NCI-H1694 treated with DMSO at 0.1 percent for 48 hours (cell line): ENCODE data around the gene RFT1.

Source experiments
- DNase-seq: peaks from one replicate; lab custom pipeline; 2025; lab: John Stamatoyannopoulos, UW

Gene RFT1

GRCh38 chr3:53122933-53123305 lies 7.3 kb downstream of the RFT1 start:
- DNase-seq: no peak

- DNase-seq: no peak
These were observed 7.8 kb downstream of the RFT1 start for GRCh38 chr3:53122255-53122932.

GRCh38 chr3:53120336-53120735 lies 9.9 kb downstream of the RFT1 start:
- DNase-seq: no peak

GRCh38 chr3:53116956-53117355 lies 13.3 kb downstream of the RFT1 start:
- DNase-seq: no peak

- no peak for DNase-seq
These were observed 15.7 kb downstream of the RFT1 start for GRCh38 chr3:53114412-53115074.

GRCh38 chr3:53114011-53114400 lies 16.2 kb downstream of the RFT1 start:
- peak; percentile 21 for DNase-seq

- no peak for DNase-seq
These were observed 16.8 kb downstream of the RFT1 start for GRCh38 chr3:53113293-53114010.

GRCh38 chr3:53111822-53112221 lies 18.4 kb downstream of the RFT1 start:
- no peak for DNase-seq

GRCh38 chr3:53109891-53110771 lies 20.1 kb downstream of the RFT1 start:
- DNase-seq: no peak

GRCh38 chr3:53109190-53109589 lies 21.0 kb downstream of the RFT1 start:
- DNase-seq: no peak

GRCh38 chr3:53104762-53105161 lies 25.5 kb downstream of the RFT1 start:
- DNase-seq: no peak

- DNase-seq: no peak
These were observed 26.6 kb downstream of the RFT1 start for GRCh38 chr3:53103397-53104296.

- no peak for DNase-seq
These were observed 27.6 kb downstream of the RFT1 start for GRCh38 chr3:53102601-53103147.

- no peak for DNase-seq
These were observed 28.3 kb downstream of the RFT1 start for GRCh38 chr3:53101956-53102355.

GRCh38 chr3:53100818-53101466 lies 29.3 kb downstream of the RFT1 start:
- DNase-seq: no peak

GRCh38 chr3:53097887-53098286 lies 32.3 kb downstream of the RFT1 start:
- DNase-seq: no peak

- no peak for DNase-seq
These were observed 37.3 kb downstream of the RFT1 start for GRCh38 chr3:53092942-53093341.

- DNase-seq: no peak
These were observed 38.0 kb downstream of the RFT1 start for GRCh38 chr3:53092216-53092615.

GRCh38 chr3:53091011-53091410 lies 39.2 kb downstream of the RFT1 start:
- no peak for DNase-seq

GRCh38 chr3:53089511-53089910 lies 40.7 kb downstream of the RFT1 start:
- DNase-seq: no peak
